MM.1S (cell line): ENCODE measurements around the gene HGFAC.

Source experiments
- CTCF ChIP-seq: fragments of 300-600 bp; sonication (generic); IDR thresholded peaks from 2 replicates; pipeline ENCODE4 v1.5.1; 2016; ENCODE audit warnings: antibody characterized with exemption, low read length, mixed read lengths
- EZH2 ChIP-seq: fragments of 300-600 bp; sonication (generic); optimal IDR thresholded peaks from 2 replicates; pipeline ENCODE3; 2017; ENCODE audit warnings: low read depth, mild to moderate bottlenecking, antibody characterized with exemption, low read length, mixed read lengths

- TF ChIP-seq CTCF (no peak), EZH2 (no peak)
Observed at GRCh38 chr4:3417448-3417847, 24.3 kb upstream of the HGFAC start.
